ENCODE data around the gene RPL9. TPM values are rescaled to one million over a fixed set of nuclear protein-coding genes. Genes with fewer than 3 reads are reported as not detected.
"Not testable (repeated sequence)": the region's sequence is repeated elsewhere in the genome, so short reads cannot be mapped to it uniquely, and the experiment has no call there.

The RPL9 gene
- total RNA-seq = 731 TPM
- long read RNA-seq, transcript RPL9-214 (8 exons, 2,354 nt) = major isoform, 162 of 184 reads
- long read RNA-seq, partial matches to known transcripts = 5 of 184 reads
- long read RNA-seq, other reads (novel, unspliced or antisense) = 12 of 184 reads

GRCh38 chr4:39458505-39459300, at the start of gene RPL9, which contains the start of gene LIAS:
RPL9 (minus strand) TSS chr4:39458922; CDS start chr4:39458439, 483 bp downstream.
LIAS (plus strand) TSS chr4:39459056; CDS start chr4:39459118, 62 bp downstream.
- ATAC-seq = peak; percentile 97
- intact Hi-C loops (cut with micrococcal nuclease) = no loop called here

GRCh38 chr4:39505581-39505980, 46.9 kb upstream of the RPL9 start:
- ATAC-seq = no peak
- intact Hi-C loops (cut with micrococcal nuclease) = no loop called here

More at GRCh38 chr4:39458505-39459300, at the start of gene RPL9, which contains the start of gene LIAS:
- peak; percentile 97 for DNase-seq

GRCh38 chr4:39504538-39504937, 45.8 kb upstream of the RPL9 start:
- DNase-seq (no peak), ATAC-seq (no peak)
- intact Hi-C loops (cut with micrococcal nuclease) = no loop called here

More at GRCh38 chr4:39505581-39505980, 46.9 kb upstream of the RPL9 start:
- DNase-seq = no peak

- DNase-seq; intact Hi-C loops (cut with micrococcal nuclease): not testable (repeated sequence)
- ATAC-seq = peak; percentile 48
These were observed 43.9 kb upstream of the RPL9 start for GRCh38 chr4:39502664-39503035.

GRCh38 chr4:39502019-39502663, 43.4 kb upstream of the RPL9 start:
- DNase-seq (no peak), ATAC-seq (peak; percentile 56)

GRCh38 chr4:39498727-39499020, 40.0 kb upstream of the RPL9 start:
- intact Hi-C loops (cut with micrococcal nuclease) = no loop called here
- ATAC-seq = no peak

More at GRCh38 chr4:39502019-39502663, 43.4 kb upstream of the RPL9 start:
- intact Hi-C loops (cut with micrococcal nuclease) = no loop called here

GRCh38 chr4:39497909-39498726, 39.4 kb upstream of the RPL9 start:
- intact Hi-C loops (cut with micrococcal nuclease) = no loop called here
- ATAC-seq = no peak
- DNase-seq = no peak

More at GRCh38 chr4:39498727-39499020, 40.0 kb upstream of the RPL9 start:
- no peak for DNase-seq

- no peak for ATAC-seq
- no peak for DNase-seq
- intact Hi-C loops (cut with micrococcal nuclease) = no loop called here
These were observed 36.9 kb upstream of the RPL9 start for GRCh38 chr4:39495446-39496213.

GRCh38 chr4:39494354-39494753, 35.6 kb upstream of the RPL9 start:
- intact Hi-C loops (cut with micrococcal nuclease) = no loop called here
- ATAC-seq = no peak
- DNase-seq = no peak

GRCh38 chr4:39490322-39490721, 31.6 kb upstream of the RPL9 start:
- DNase-seq (no peak), ATAC-seq (no peak)
- intact Hi-C loops (cut with micrococcal nuclease) = no loop called here

- ATAC-seq (no peak), DNase-seq (no peak)
- intact Hi-C loops (cut with micrococcal nuclease) = no loop called here
These were observed 27.6 kb upstream of the RPL9 start for GRCh38 chr4:39486221-39486804.

- ATAC-seq (no peak), DNase-seq (no peak)
- intact Hi-C loops (cut with micrococcal nuclease) = no loop called here
These were observed 26.0 kb upstream of the RPL9 start for GRCh38 chr4:39484582-39485272.

- DNase-seq (no peak), ATAC-seq (no peak)
- intact Hi-C loops (cut with micrococcal nuclease) = no loop called here
These were observed 22.4 kb upstream of the RPL9 start for GRCh38 chr4:39480902-39481695.

GRCh38 chr4:39480251-39480650, 21.5 kb upstream of the RPL9 start:
- ATAC-seq (no peak), DNase-seq (no peak)
- intact Hi-C loops (cut with micrococcal nuclease) = no loop called here

GRCh38 chr4:39476187-39476895, 17.6 kb upstream of the RPL9 start:
- intact Hi-C loops (cut with micrococcal nuclease) = no loop called here
- ATAC-seq = no peak
- no peak for DNase-seq

- ATAC-seq = no peak
- no peak for DNase-seq
- intact Hi-C loops (cut with micrococcal nuclease) = no loop called here
These were observed 13.7 kb upstream of the RPL9 start for GRCh38 chr4:39472396-39472795.

GRCh38 chr4:39470402-39470801, 11.7 kb upstream of the RPL9 start:
- DNase-seq (no peak), ATAC-seq (no peak)
- intact Hi-C loops (cut with micrococcal nuclease) = no loop called here

Measured in left ventricle myocardium superior (tissue), 1 donor.